Subcutaneous adipose tissue (tissue), 4 donors: Measurements from ENCODE around the gene B4GALT1. TPM values are rescaled to one million over a fixed set of nuclear protein-coding genes. Genes with fewer than 3 reads are reported as not detected.

ENCODE experiments used
- CTCF ChIP-seq: fragments of 450-650 bp; IDR thresholded peaks from one replicate; pipeline ENCODE4 v1.5.1; 2016; ENCODE audit warnings: low read depth, mild to moderate bottlenecking, control low read depth, antibody characterized with exemption, moderate library complexity
- total RNA-seq, 4 donors: library from RNA; depleted of rRNA; stranded (reverse); fragments of >200 nt; gene quantifications; one replicate each; pipeline ENCODE4 v1.1.0, GENCODE V29; 2016

The B4GALT1 gene
- total RNA-seq, 4 donors from 2014 or later = 39.6 to 100 (median 64.5) TPM

DNA sequence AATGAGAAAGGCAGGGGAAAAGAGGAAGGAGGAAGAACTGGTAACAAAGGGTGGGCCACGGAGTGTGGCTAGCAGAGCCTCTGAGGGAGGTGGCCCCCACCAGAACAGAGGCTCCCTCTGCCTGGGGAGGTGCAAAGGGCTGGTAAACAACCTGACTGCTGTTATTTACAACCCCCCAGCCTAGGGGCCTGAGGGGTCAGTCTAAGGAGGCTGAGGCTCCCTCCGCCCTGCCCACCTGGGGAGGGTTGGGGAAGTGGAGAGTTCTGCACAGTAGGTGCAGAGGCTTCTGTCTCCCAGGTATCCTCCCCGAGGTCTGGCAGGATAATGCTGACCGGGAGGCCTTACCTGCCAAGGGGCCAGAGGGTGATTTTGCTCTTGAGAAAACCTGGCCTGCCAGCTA is 55.0 kb downstream of the B4GALT1 start:
- TF ChIP-seq CTCF = no peak

DNA sequence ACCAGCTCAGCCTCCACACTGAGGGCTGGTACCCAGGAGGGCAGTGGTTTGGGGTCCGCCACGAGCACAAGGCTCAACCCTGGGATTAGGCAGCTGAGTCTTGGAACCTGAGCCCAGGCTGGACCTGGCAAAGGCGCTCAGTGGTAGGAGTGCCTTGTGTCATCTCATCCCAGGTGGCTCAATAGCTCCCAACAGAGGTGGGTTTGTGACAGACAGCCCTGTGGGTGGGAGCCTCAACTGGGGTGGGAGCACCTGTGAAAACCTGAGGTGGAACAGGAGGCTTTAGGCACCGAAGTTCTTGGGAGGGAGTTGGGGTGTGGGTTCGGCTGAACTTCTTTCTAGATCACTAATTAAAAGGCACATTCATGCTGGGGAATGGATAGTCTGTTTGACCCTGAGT is 55.5 kb downstream of the B4GALT1 start:
- TF ChIP-seq CTCF = no peak

DNA sequence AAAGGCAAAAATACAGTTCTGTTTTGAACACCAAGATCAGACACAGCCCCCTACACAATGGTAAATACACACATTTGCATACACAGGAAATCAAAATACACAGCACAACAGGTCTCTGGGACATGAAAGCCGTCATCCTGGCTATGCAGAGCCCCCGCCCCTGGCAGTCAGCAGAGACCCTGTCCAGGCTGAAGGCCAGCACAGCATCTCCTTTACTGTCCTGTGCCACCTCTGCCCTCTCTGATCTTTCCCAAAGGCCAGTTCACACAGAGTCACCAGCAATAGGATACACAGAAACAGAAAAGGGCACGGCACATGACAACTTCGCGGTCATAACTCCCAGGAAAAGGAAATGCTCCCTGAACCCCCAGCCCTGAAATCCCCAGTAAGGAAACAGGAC is 56.5 kb downstream of the B4GALT1 start:
- TF ChIP-seq CTCF = no peak

- no peak for TF ChIP-seq CTCF
Observed at GRCh38 chr9:33109850-33110595, 57.1 kb downstream of the B4GALT1 start.

DNA sequence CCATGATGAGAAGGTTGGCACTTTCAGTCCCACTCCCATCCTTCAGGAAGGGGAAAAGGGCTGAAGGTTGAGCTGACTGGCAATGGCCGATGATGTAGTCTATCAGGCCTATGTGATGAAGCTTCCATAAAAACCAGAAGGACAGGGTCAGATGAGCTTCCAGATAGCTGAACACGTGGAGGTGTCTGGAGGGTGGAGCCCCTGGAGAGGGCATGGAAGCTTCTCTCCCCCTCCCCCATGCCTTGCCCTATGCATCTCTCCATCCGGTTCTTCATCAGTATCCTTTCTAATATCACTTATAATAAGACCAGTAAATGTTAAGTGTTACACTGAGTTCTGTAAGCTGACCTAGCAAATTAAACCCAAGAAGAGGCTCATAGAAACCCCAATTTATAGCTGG is 58.0 kb downstream of the B4GALT1 start:
- TF ChIP-seq CTCF = no peak

DNA sequence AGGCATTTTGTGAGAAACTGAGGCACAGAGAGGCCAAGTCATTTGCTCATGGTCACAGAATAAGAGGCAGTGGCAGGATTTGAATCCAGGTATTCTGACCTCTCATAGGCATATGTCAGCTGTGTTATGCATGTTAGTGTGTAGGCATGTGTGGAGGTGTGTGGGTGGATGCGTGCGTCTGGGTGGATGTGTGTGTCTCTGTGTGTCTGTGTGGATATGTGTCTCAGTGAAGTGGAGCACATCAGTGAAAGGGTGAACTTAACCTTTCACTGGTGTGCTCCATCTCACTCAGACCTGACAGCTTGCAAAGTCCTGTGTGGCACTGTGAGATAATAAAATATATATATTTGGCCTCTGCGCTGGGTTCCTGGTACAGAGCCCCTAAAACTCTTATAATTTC is 58.7 kb downstream of the B4GALT1 start:
- TF ChIP-seq CTCF = no peak

DNA sequence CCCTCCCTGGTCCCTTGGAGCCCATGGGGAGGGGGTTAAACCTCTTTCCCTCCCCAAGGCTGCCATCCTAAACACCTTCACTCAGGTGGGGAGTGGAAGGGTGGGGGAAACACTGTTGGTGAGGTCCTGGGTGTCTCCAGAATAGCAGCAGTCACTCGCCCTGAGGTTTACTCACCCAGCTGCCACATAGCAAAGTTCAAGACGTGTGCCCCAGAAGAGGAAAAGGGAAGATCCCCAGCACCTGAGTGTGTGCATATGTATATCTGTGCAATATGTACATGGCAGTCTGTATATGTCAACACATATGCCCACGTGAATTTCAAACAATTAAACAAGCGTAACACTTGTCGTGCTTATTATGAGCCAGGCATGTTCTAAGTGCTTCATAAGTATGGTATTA is 59.4 kb downstream of the B4GALT1 start:
- TF ChIP-seq CTCF = no peak
